ENCODE results near the gene RWDD4. TPM values are rescaled to one million over a fixed set of nuclear protein-coding genes. Genes with fewer than 3 reads are reported as not detected.

Gene RWDD4
- total and polyA plus RNA-seq, 7 donors = 19.1 to 51.1 (median 31.8) TPM

DNA sequence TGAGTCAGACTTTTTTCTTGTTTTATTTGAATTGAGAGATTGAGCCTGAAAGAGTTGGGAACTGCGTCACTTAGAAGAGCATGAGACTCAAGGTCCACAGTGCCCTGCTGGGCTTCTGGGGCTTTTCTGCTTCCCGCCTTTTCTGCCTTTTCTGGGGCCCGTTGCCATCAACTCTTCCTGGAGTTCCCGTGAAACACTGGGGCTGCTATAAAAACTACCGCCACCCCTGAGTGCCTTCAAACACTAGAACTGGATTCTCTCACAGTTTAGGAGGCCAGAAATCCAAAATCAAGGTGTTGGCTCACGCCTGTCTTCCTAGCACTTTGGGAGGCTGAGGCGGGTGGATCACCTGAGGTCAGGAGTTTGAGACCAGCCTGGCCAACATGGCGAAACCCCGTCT lies 49.8 kb downstream of the RWDD4 start:
- Histone ChIP-seq H3K4me1 (no peaks in the 10 kb centered on the region), H3K4me3 (no peak overlapping the region), H3K27me3 (ENCODE audit: insufficient read depth in 3 of 3, low read length in 2 of 3) (no peaks in the 10 kb centered on the region), H3K9me3 (no peaks in the 10 kb centered on the region), H3K27ac (no peak overlapping the region), H3K36me3 (ENCODE audit: insufficient read depth in 1 of 2, low read depth in 1 of 2) (no peaks in the 10 kb centered on the region)
- intact Hi-C loops (cut with DNase I) = loop anchor here in 1 of 2 donors (10.0 kb wide), 1 partner anchor 134 kb away; no protein-coding TSS in a partner anchor
- ATAC-seq = no peak
- WGBS, 3 donors = 88 to 98% (median 97%) methylated on average over 7 to 9 of the region's 9 CpGs
- TF ChIP-seq, protein P1, sequence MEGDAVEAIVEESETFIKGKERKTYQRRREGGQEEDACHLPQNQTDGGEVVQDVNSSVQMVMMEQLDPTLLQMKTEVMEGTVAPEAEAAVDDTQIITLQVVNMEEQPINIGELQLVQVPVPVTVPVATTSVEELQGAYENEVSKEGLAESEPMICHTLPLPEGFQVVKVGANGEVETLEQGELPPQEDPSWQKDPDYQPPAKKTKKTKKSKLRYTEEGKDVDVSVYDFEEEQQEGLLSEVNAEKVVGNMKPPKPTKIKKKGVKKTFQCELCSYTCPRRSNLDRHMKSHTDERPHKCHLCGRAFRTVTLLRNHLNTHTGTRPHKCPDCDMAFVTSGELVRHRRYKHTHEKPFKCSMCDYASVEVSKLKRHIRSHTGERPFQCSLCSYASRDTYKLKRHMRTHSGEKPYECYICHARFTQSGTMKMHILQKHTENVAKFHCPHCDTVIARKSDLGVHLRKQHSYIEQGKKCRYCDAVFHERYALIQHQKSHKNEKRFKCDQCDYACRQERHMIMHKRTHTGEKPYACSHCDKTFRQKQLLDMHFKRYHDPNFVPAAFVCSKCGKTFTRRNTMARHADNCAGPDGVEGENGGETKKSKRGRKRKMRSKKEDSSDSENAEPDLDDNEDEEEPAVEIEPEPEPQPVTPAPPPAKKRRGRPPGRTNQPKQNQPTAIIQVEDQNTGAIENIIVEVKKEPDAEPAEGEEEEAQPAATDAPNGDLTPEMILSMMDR (IDR thresholded peaks at IDR 0.05) = no peak
- DNase-seq = no peak

DNA sequence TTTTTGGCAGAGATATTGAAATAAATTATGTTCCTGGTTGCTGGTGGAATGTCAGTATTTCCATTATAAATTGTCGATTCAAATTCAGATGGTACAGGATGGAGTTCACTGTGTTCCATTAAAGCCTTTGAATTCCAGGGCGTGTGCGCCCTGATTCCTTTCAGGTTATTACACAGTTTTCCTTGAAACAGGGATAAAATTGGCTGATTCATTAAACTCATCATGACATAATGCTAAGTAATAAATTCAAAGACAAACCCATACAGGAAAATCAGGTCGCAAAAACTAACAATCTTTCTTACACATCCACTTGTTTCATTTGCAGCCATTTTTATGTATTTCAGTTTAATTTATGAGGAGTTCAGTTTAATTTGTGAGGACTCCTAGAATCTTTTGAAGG lies 51.1 kb downstream of the RWDD4 start:
- intact Hi-C loops (cut with DNase I) = loop anchor here in 1 of 2 donors (10.0 kb wide), 1 partner anchor 133 kb away; no protein-coding TSS in a partner anchor
- Histone ChIP-seq H3K36me3 (ENCODE audit: insufficient read depth in 1 of 2, low read depth in 1 of 2) (no peaks in the 10 kb centered on the region), H3K27me3 (ENCODE audit: insufficient read depth in 3 of 3, low read length in 2 of 3) (no peaks in the 10 kb centered on the region), H3K9me3 (no peaks in the 10 kb centered on the region), H3K4me3 (no peak overlapping the region), H3K4me1 (no peaks in the 10 kb centered on the region), H3K27ac (no peak overlapping the region)
- 68 to 92% (median 91%) methylated on average over 4 of the region's 4 CpGs for WGBS, 3 donors
- no peak for DNase-seq
- ATAC-seq = no peak
- TF ChIP-seq, protein P1 (IDR thresholded peaks at IDR 0.05) = no peak

GRCh38 chr4:183602557-183603027 lies 56.4 kb downstream of the RWDD4 start:
- intact Hi-C loops (cut with DNase I) = loop anchor here (2.0 to 10.0 kb wide), 4 partner anchors 95 to 132 kb away; partner anchors contain the start of gene ING2 (in 1 of the 2)

DNA sequence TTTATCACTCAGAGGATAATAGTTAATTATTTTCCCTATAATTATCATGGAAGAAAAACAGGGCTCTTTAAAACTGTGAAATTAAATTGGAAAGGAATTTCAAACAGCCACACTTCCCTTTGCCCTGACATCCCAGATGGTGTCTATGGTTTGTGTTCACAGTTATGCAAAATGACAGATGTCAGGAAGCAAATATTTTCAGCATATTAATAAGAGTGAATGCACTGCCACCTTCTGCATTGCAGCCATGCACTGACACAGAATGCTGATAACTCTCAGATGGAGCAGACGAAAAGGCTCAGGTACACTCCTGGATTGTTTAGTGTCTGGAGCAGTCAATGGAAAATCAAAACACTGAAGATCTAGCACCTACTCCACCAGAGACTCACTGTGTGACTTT lies 57.6 kb downstream of the RWDD4 start:
- Histone ChIP-seq H3K27me3 (ENCODE audit: insufficient read depth in 3 of 3, low read length in 2 of 3) (no peaks in the 10 kb centered on the region), H3K4me3 (no peak overlapping the region), H3K36me3 (ENCODE audit: insufficient read depth in 1 of 2, low read depth in 1 of 2) (no peaks in the 10 kb centered on the region), H3K27ac (no peak overlapping the region), H3K4me1 (no peaks in the 10 kb centered on the region), H3K9me3 (no peaks in the 10 kb centered on the region)
- 67 to 84% (median 69%) methylated on average over 1 of the region's 1 CpG for WGBS, 3 donors
- TF ChIP-seq, protein P1 (IDR thresholded peaks at IDR 0.05) = no peak
- DNase-seq (no peak), ATAC-seq (no peak)
- intact Hi-C loops (cut with DNase I) = loop anchor here (5.0 to 10.0 kb wide), 3 partner anchors 94 to 127 kb away; partner anchors contain the start of gene ING2 (in 1 of the 2)

More at GRCh38 chr4:183602557-183603027, 56.4 kb downstream of the RWDD4 start:
- H3K36me3 ChIP-seq (ENCODE audit: insufficient read depth in 1 of 2, low read depth in 1 of 2) = no peaks in the 10 kb centered on the region
- no peaks in the 10 kb centered on the region for H3K4me1 ChIP-seq
- ATAC-seq (peak in 2 of 4 donors; percentile 60 to 76), DNase-seq (no peak)
- no peak overlapping the region for H3K4me3 ChIP-seq
- no peaks in the 10 kb centered on the region for H3K9me3 ChIP-seq
- TF ChIP-seq, protein P1 (IDR thresholded peaks at IDR 0.05) = peak; percentile 43
- no peak overlapping the region for H3K27ac ChIP-seq
- 14 to 40% (median 39%) methylated on average over 6 of the region's 6 CpGs for WGBS, 3 donors
- H3K27me3 ChIP-seq (ENCODE audit: insufficient read depth in 3 of 3, low read length in 2 of 3) = no peaks in the 10 kb centered on the region

Data from psoas muscle (tissue), 8 donors.